GM19438 (cell line): ENCODE results near the gene CCNB1.
A peak's percentile ranks its signal among the peaks of the same experiment; 100 is the strongest.
"Not testable (repeated sequence)": the region's sequence is repeated elsewhere in the genome, so short reads cannot be mapped to it uniquely, and the experiment has no call there.

Experiments
- ATAC-seq: cut with Tn5 transposase; IDR thresholded peaks from one replicate; pipeline ENCODE4 v1.9.1; 2021; ENCODE audit warnings: low read depth; ENCODE audit not compliant: unreplicated experiment

CCNB1 gene

DNA sequence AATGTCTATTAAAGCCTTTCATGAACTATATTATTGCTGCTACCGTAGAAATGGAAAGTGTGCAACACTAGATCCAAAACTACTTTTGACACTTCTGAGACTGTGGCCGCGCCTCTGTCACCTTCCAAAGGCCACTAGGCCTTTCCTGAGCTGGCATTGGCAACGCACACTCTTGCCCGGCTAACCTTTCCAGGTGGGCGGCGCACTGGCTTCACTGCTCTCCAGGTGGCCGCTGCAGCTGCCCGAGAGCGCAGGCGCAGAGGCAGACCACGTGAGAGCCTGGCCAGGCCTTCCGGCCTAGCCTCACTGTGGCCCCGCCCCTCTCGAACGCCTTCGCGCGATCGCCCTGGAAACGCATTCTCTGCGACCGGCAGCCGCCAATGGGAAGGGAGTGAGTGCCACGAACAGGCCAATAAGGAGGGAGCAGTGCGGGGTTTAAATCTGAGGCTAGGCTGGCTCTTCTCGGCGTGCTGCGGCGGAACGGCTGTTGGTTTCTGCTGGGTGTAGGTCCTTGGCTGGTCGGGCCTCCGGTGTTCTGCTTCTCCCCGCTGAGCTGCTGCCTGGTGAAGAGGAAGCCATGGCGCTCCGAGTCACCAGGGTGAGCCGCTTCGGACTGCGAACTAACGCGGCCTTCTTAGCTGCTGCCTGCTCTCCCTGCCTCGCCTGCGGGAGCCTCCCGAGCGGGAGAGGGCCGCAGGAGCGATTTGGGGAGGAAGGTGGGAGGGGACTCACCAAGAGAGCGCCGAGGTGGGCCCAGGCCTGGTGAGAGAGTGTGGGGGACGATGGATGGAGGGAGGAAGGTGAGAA lies at the start of gene CCNB1:
CCNB1 (plus strand) TSS at position 465 of the 807 bp plus-strand sequence; CDS start at position 578, 113 bp downstream.
- peak; percentile 99 for ATAC-seq

DNA sequence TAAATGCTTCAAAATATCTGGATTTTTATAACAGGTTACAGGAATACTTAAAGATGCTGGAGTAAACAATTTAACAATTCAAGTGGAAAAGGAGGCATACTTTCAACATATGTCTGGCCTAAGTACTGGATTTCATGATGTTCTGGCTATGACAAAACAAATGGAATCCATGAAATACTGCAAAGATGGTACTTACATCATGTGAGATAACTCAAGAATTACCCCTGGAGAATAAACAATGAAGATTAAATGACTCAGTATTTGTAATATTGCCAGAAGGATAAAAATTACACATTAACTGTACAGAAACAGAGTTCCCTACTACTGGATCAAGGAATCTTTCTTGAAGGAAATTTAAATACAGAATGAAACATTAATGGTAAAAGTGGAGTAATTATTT lies 37.5 kb upstream of the CCNB1 start:
- no peak for ATAC-seq

DNA sequence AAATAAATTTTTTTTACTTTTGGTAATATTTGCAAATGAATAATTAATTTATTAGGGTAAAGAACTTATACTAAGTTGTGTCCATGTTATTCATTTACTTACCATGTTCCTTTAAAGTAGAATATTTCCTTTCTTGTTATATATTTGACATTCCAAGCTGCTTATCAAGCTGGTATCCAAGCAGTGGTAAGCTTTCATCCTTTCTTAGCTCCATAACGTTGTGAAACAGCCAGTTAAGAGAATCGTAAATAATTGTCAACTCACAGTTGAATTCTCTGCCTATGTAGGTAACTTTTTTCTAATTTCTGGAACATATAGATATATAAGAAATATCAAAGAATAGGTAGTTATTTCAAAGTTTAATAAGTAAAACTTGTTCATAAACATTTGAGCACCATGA lies 36.7 kb upstream of the CCNB1 start:
- ATAC-seq: no peak

DNA sequence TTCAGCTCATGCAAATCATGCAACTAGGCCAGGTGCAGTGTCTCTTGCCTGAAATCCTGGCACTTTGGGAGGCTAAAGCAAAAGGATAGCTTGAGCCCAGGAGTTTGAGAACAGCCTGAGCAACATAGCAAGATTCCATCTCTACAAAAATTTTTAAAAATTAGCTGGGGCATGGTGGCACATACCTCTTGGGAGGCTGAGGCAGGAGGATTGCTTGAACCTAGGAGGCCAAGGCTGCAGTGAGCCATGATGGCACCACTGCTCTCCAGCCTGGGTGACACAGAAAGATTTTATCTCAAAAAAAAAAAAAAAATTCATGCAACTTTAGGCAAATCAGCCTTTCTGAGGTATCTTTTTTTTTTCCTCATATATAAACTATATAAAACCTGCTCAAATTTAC lies 35.6 kb upstream of the CCNB1 start:
- no peak for ATAC-seq

DNA sequence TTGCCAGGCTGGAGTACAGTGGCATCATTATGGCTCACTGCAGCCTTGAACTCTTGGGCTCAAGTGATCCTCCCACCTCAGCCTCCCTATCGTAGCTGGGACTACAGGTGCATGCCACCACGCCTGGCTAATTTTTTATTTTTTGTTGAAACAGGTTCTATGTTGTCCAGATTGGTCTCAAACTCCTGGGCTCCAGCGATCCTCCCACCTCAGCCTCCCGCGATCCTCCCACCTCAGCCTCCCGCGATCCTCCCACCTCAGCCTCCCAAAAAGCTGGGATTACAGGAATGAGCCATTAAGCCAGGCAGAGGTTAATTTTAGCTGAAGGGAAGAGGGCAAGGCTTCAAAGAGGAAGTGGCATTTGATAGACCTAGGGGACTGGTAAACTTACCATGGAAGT lies 32.8 kb upstream of the CCNB1 start:
- ATAC-seq: no peak

DNA sequence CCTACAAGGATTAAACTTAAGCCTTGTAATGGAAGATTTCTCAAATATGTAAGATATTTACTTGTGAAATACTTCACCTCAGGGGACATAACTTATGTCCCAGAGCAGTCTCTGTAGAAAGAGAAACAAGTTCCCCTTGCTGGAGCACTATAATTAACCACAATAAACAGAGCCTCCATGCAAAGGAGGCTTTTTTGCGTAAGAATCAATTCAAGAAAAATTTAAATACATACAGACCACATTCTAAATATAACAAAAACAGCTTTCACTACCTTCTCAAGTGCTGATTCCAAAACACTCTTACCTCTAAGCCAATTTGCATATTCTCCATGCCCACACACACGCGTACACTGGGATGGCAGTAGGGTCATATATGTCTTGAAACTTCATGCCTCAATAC lies 30.7 kb upstream of the CCNB1 start:
- peak; percentile 77 for ATAC-seq

DNA sequence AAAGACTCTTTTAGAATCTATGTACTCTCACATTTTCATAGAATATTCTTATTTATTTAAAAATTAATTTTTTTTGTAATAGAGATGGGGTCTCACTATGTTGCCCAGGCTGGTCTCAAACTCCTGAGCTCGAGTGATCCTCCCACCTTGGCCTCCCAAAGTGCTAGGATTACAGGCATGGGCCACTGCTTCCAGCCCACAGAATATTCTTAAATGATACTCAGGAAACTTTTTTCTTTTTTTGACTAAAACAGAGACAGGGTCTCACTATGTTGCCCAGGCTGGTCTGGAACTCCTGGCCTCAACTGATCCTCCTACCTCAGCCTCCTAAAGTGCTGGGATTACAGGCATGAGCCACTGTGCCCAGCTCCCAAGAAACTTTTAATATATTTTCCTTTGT lies 29.7 kb upstream of the CCNB1 start:
- ATAC-seq: not testable (repeated sequence)

DNA sequence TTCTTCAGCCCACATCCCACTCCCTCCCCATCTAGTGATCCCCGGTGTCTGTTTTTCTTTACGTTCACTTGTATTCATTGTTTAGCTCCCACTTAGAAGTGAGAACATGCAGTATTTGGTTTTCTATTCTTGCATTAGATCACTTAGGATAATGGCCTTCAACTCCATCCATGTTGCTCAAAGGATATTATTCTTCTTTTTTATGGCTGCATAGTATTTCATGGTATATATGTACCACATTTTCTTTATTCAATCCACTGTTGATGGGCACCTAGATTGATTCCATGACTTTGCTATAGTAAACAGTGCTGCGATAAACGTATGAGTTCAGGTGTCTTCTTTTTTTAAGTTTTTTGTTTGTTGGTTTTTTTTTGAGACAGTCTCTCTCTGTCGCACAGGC lies 29.1 kb upstream of the CCNB1 start:
- no peak for ATAC-seq

DNA sequence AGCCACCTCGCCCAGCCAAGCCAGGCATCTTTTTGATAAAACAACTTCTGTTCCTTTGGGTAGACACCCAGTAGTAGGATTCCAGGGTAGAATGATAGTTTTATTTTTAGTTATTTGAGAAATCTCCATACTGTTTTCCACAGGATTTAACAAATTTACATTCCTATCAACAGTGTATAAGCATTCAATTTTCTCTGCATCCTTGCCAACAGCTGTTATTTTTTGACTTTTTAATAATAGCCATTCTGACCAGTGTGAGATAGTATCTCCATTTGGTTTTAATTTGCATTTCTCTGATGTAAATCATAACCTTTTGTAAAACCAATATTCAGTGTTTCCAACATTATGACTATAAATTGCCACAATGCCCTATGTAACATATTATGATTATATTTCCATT lies 28.2 kb upstream of the CCNB1 start:
- no peak for ATAC-seq

DNA sequence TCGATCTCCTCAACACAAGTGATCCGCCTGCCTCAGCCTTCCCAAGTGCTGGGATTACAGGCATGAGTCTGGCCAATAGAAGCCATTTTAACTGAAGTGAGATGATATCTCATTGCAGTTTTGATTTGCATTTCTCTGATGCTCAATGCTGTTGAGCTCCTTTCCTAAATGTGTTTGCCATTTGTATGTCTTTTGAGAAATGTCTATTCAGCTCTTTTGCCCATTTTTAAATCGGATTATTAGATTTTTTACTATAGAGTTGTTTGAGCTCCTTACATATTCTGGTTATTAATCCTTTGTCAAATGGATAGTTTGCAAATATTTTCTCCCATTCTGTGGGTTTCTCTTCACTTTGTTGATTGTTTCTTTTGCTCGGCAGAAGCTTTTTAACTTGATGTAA lies 26.7 kb upstream of the CCNB1 start:
- ATAC-seq: not testable (repeated sequence)

DNA sequence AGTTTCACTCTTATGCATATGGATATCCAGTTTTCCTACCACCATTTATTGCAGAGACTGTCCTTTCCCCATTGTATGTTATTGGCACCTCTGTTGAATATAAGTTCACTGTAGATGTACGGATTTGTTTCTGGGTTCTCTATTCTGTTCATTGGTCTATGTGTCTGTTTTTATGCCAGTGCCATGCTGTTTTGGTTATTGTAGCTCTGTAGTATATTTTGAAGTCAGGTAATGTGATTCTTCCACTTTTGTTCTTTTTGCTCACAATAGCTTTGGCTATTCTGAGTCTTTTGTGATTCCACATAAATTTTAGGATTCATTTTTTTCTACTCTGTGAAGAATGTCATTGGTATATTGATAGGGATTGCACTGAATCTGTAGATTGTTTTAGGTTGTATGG lies 26.1 kb upstream of the CCNB1 start:
- no peak for ATAC-seq

DNA sequence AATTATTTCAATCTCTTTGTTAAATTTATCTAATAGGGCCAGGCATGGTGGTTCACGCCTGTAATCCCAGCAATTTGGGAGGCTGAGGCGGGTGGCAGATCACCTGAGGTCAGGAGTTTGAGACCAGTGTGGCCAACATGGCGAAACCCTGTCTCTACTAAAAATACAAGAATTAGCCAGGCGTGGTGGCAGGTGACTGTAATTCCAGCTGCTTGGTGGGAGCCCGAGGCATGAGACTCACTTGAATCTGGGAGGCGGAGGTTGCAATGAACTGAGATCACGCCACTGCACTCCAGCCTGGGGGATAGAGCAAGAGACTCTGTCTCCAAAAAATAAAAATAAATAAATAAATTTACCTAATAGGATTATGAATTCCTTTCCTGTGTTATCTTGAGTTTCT lies 18.4 kb upstream of the CCNB1 start:
- not testable (repeated sequence) for ATAC-seq

DNA sequence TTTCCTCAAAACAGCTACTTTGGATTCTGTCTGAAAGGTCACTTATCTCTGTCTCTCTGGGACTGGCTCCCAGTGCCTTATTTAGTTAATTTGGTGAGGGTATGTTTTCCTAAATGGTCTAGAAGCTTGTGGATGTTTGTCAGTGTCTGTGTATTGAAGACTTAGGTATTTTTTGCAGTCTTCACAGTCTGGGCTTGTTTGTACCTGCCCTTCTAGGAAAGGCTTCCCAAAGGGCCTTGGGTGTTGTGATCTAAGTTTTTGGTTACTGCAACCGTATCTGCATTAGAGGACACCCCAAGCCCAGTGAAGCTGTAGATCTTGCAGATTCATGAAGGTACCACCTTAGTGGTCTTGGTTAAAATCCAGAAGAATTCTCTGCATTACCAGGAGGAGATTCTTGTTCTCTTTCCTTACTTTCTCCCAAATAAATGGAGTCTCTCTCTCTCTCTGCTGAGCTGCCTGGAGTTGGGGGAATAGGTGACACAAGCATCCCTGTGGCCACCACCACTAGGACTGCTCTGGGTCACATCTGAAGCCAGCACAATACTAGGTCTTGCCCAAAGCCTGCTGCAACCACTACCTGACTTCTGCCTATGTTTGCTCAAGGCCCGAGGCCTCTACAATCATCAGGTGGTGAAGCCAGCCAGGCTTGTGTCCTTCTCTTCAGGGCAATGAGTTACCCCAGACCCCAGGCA lies 17.8 kb upstream of the CCNB1 start:
- no peak for ATAC-seq

DNA sequence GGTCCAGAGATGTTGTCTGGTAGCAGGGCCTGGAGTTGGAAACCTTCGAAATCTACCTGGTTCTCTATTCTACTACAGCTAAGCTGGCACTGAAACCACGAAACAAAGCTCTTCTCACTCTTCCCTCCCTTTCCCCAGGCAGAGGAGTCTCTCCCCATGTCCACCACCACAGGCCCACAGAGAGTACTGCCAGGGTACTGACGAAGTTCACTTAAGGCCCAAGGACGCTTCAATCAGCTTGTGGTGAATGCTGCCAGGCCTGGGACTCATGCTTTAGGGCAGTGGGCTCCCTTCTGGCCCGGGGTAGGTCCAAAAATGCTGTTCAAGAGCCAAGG lies 17.3 kb upstream of the CCNB1 start:
- no peak for ATAC-seq

DNA sequence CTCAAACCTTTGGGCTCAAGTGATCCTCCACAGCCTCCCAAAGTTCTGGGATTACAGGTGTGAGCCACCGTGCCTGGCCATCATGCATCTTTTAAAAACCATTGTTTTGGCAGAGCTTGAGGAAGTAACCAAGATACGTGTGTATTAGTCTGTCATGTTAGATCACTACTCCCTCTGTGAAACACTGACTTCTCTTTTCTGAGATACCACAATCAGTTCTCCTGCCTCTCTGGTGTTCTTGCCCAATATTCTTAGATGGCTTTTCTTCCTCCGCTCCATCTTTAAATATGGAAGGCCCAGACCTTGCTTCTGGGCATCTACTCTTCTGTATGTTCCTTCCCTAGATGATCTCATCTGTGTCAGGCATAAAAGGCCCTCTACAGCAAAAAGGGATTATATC lies 14.2 kb upstream of the CCNB1 start:
- ATAC-seq: no peak

DNA sequence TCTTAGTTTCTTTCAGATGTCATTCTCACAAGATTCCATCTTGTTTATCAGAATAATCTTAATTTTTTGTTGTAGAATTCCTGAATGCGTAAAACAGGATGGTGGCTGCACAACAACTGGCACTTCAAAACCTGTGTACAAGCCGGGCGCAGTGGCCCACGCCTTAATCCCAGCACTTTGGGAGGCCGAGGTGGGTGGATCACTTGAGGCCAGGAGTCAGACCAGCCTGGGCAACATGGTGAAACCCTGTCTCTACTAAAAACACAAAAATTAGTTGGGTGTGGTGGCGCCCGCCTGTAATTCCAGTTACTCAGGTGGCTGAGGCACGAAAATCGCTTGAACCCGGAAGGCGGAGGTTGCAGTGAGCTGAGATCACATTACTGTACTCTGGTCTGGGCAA lies 10.5 kb upstream of the CCNB1 start:
- no peak for ATAC-seq

DNA sequence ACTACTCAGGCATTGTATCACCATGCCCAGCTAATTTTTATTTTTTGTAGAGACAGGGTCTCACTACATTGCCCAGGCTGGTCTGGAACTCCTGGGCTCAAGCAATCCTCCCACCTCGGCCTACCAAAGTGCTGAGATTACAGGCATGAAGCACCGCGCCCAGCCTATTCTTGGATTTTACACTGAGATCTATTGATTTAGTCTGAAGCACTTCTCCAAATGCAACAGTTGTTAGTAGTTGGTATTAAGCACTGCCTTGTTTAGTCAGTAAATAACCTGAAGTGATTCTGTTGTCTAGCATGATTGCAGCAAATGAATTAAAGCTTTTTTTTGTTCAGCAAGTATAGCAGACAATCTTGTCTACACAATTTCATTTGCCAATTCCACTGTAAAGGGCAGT lies 8.9 kb upstream of the CCNB1 start:
- ATAC-seq: no peak

DNA sequence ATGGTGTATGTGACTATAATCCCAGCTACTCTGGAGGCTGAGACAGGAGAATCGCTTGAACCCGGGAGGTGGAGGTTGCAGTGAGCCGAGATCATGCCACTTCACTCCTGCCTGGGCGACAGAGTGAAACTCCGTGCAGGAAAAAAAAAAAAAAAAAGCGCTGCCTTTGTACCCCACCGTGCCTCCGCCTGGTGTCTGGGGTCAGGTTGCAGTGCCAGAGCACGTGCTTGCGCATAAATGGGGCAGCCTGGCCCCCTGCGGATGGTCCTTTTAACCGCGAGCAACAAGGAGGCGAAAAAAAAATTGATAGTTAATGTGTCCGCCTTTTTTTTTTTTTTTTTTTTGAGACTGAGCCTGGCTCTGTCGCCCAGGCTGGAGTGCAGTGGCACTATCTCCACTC lies 6.3 kb upstream of the CCNB1 start:
- ATAC-seq: no peak

DNA sequence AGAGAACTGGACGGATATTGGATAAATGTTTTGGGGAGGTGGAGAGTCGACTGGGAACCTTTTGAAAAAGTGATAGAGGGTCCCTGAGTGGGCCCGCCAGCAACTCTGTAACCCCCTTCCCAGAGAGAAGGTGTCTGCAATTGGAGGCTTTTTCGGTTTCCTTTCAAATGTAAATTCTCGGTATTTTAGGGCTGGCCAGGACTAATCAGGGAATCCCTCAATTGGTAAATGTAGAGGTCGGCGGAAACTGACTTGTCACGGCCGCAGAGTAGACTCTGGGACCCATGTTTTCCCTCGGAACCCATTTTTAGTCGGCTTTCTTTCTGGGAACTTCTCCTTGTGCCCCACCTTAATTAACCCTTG lies 524 bp downstream of the CCNB1 start:
- peak; percentile 7 for ATAC-seq

DNA sequence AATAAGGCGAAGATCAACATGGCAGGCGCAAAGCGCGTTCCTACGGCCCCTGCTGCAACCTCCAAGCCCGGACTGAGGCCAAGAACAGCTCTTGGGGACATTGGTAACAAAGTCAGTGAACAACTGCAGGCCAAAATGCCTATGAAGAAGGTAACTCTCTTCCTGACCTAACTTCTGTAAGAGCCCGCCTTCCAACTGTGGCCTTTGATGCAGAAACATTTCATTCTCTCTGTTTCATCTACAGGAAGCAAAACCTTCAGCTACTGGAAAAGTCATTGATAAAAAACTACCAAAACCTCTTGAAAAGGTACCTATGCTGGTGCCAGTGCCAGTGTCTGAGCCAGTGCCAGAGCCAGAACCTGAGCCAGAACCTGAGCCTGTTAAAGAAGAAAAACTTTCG lies 979 bp downstream of the CCNB1 start:
- ATAC-seq: no peak

DNA sequence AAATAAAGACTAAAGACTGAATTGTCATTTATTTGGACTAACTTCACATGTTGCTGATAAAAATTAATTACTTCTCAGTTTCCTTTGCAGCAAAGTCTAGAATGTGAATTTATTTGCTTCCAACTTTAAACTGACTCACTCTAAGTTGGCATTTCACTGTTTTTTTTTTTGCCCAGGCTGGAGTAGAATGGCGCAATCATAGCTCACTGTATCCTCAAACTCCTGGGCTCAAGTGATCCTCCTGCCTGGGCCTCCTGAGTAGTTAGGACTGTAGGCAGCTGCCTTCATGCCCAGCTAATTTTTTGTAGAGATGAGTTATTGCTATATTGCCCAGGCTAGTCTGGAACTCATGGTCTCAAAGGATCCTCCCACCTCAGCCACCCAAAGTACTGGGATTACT lies 3.5 kb downstream of the CCNB1 start:
- no peak for ATAC-seq

DNA sequence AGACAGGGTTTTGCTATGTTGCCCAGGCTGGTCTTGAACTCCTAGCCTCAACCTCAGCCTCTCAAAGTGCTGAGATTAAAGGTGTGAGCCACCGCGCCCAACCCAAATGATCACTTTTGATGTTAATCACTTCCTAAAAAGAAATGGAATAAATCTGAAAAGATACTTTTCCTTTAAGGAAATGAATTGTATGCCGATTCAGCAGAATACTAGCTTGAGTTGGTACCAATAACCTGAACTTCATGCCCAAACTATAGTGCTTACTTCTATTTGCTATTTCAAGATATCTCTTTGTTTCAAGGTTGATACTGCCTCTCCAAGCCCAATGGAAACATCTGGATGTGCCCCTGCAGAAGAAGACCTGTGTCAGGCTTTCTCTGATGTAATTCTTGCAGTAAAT lies 4.0 kb downstream of the CCNB1 start:
- no peak for ATAC-seq
